PC-9 (cell line): ENCODE data around the gene CD300C.

ENCODE experiments used
- CTCF ChIP-seq: fragments of 200-600 bp; sonication (generic); conservative IDR thresholded peaks from 2 replicates; pipeline ENCODE4 v1.6.1; 2017; ENCODE audit warnings: mixed run types, antibody characterized with exemption, mild to moderate bottlenecking, moderate library complexity
- EZH2 ChIP-seq: fragments of 200-600 bp; sonication (generic); IDR thresholded peaks from 2 replicates; pipeline ENCODE4 v1.8.0; 2017; ENCODE audit warnings: antibody characterized with exemption, low read depth

GRCh38 chr17:74571621-74572270, 25.8 kb upstream of the CD300C start:
- TF ChIP-seq CTCF (no peak), EZH2 (no peak)
